HG03354 (cell line): ENCODE measurements around the gene GPRIN2.
"Not testable (repeated sequence)": the region's sequence is repeated elsewhere in the genome, so short reads cannot be mapped to it uniquely, and the experiment has no call there.

ENCODE experiments used
- ATAC-seq: cut with Tn5 transposase; IDR thresholded peaks from one replicate; pipeline ENCODE4 v1.9.1; 2021; ENCODE audit warnings: mild to moderate bottlenecking; ENCODE audit not compliant: unreplicated experiment, poor library complexity, severe bottlenecking

GPRIN2 gene

DNA sequence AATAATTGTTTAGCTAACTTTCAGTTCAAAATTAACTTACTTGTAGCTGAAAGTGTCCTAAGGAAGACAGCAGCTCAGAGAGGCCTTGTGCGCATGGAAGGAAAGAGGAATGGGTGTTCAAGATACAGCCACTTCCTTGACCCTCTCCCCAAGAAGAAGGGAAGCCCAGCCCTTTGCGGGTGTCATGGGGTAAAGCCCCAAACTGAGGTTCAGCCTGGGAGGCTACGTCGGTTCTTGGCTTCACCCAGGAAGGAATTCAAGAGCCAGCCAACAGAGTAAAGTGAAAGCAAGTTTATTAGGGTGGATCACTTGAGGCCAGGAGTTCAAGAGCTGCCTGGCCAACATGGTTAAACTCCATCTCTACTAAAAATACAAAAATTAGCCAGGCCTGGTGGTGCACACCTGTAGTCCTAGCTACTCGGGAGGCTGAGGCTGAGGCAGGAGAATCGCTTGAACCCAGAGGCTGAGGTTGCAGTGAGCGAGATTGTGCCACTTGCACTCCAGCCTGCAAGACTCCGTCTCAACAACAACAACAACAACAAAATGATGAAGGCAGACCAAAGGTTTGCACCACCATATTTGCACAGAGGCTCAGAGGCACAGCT lies 15.9 kb downstream of the GPRIN2 start:
- ATAC-seq = no peak

GRCh38 chr10:46539596-46540411 lies 16.7 kb downstream of the GPRIN2 start:
- ATAC-seq = no peak

DNA sequence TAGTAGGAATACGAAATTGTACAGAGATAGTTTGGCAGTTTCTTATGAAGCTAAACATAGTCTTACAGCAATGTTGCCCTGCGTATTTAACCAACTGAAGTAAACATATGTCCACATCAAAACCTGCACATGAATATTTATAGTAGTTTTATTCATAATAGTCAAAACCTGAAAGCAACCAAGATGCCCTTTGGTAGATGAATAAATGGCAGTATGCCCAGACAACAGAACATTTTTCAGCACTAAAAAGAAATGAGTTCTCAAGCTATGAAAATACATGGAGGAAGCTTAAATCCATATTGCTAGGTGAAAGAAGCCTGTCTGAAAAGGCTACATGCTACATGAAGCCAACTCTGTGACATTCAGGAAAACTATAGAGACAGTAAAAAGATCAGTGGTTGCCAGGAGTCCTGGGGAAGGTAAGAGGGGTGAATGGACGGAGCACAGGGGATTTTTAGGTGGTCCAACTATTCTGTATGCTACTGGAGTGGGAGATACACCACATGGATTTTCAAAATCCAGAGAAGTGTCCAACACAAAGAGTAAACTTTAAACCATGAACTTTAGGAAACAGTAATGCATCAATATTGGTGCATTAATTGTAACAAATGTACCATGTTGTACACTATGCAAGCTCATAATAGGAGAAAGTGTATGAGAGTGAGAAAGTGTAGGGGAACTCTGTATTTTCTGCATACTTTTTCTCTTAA lies 17.6 kb downstream of the GPRIN2 start:
- ATAC-seq = no peak

DNA sequence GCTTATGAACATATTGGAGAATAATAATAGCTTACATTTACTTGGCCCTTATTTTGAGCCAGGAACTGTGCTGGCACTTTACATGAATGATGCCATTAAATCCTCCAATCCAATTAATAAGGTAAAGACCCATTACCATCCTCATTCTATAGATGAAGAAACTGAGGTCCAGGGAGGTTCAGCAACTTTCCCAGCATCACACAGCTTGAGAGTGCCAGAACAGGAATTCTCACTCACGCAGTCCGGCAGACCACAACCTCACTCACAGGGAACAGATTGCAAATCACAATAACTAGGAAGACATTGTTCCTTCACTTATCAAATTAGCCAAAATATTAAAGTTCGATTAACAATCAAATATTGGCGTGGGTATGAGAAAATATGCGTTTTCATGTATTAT lies 18.3 kb downstream of the GPRIN2 start:
- no peak for ATAC-seq

GRCh38 chr10:46537309-46537708 lies 19.1 kb downstream of the GPRIN2 start:
- no peak for ATAC-seq

DNA sequence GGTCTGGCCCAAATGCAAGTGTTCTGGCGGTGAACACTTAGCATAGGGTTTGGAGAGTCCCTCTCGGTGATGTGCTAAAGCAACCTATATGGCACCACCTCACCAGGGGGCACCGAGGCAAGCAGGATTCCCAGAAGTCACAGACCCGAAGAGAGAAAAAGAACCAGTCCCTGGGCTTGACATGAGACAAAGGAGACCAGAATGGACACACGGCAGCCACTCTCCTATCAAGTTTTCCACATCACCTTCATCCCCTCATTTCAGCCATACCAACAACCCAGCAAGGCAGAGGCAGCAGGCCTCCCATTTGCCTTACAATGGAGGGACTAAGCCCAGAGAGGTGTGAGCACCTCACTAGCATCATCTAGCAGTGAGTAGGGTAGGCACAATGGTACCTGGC lies 19.7 kb downstream of the GPRIN2 start:
- no peak for ATAC-seq

DNA sequence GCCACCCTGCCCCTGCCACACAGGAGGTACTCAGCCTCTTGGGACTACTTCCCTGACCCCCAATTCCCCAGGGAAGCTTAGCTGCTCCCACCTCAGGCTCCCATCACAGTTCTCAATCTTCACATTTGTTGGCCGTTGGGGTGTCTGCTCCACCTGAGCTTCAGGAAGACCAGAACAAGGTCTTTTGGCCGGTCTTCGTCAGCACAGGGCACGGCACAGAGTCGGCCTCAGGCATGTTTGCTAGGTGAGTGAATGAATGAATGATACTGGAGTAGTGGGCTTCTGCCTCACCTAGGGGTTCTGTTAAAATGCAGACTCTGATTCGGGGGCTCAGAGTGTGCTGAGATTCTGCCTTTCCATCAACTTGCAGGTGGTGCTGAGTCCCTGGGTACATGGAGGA lies 20.3 kb downstream of the GPRIN2 start:
- ATAC-seq = no peak

DNA sequence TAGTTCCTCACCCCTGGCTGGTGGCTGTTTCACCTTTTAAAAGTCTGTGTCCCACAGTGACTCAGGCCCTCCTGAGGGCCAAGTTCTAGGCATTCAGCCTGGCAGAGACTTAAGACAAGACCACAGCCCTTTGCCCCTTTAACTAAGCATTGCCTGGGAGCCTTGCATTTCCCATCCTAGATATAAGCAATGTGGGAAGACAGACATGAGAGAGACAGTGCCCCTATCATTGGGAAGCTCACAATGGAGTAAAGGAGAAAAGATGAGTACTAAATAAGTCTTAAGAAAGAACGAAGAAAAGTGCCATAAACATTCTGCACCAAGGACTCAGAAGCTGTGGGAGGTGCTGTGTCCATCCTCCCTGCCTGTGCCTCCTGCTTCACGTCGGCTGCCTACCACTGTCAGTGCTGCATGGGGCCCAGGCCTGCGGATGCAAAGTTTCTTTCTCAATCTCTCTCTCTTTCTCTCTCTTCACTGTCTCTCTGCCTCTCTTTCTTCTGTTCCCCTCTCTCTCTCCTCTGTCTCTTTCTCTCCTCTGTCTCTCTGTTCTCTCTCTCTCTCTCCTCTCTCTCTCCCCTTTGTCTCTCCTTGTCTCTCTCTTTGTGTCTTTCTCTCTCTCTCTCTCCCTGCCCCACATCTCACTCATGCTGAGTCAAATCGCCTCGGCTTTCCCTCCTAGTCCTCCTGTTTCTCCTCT lies 21.5 kb downstream of the GPRIN2 start:
- ATAC-seq = no peak

DNA sequence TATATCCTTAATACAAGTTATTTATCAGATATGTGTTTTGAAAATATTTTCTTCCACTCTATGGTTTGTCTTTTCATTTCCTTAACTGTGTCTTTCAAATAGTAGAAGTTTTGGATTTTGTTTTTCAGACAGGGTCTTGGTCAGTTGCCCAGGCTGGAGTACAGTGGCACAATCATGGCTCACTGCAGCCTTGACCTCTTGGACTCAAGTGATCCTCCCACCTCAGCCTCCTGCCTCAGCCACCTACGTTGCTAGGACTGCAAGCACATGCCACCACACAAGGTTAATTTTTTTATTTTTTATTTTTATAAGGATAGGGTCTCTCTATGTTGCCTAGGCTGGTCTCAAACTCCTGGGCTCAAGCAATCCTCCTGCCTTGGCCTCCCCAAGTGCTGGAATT lies 24.2 kb downstream of the GPRIN2 start:
- ATAC-seq = not testable (repeated sequence)

GRCh38 chr10:46530249-46531186 lies 25.9 kb downstream of the GPRIN2 start:
- ATAC-seq = no peak

GRCh38 chr10:46529742-46530141 lies 26.7 kb downstream of the GPRIN2 start:
- not testable (repeated sequence) for ATAC-seq

GRCh38 chr10:46528675-46529615 lies 27.5 kb downstream of the GPRIN2 start:
- no peak for ATAC-seq

DNA sequence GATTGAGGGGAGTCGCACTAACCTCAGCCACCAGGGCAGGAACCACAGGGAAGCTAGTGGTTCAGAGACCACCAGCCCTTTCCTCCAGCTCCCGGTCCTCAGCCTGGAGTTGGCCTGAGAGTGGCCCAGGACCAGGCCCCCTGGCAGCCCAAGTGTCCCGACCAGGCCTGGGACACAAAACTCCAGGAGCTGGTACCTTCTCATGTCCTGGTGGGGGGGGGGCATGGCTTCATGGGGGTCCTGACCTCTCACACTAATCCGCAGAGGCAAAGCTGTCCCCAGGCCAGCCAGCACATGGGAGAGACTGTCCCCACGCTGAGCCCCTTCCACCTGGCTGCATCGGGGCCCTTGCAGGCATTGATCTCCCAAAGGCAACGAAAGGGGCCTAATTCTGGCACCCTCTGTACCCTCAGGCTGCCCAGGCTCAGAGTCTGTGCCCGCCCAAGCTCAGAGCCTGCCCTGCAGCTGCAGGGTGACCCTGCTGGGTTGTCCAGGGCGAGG lies 28.2 kb downstream of the GPRIN2 start:
- no peak for ATAC-seq

GRCh38 chr10:46527241-46527811 lies 29.1 kb downstream of the GPRIN2 start:
- ATAC-seq = no peak

DNA sequence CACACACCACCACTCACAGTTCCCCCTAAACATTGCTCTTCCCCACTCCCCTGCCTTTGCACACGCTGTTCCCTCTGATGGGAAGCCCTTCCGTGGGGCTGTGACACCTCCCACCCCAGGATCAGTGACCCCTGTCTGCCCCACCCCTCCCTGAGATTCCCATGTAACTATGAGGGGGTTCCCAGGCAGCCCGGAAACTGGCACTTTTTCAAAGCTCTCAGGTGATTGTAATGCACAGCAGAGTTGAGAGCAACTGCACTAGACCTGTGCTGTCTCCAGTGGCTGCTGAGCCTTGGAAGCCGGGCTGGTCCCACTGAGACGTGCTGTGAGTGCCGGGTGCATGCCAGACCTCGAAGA lies 29.8 kb downstream of the GPRIN2 start:
- no peak for ATAC-seq

DNA sequence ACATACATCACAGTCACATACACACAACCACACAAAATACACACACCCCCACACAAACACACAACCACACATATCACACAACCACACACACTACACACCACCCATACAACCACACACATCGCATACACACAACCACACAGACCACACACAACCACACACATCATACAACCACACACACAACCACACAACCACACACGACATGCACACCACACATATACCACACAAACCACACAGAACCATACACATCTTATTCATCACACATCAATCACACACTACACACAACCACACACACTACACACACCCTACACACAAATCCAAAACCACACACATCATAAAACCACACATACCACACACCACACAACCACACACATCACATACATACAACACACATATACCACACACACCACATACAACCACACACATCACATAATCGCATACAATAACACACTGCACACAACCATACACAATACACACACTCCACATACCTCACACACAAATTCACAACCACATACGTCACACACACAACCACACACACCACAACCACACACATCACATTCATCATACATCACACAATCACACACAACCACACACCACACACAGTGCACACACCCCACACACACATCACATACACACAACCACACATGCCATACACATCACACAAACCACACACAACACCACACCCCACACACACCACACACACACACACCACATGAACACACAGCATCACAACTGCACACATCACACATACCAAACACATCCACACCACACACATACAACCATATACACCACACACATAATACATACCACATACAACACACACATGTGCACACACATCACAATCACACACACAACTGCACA lies 30.4 kb downstream of the GPRIN2 start:
- ATAC-seq = no peak
